ENCODE results near the gene C11orf87. TPM values are rescaled to one million over a fixed set of nuclear protein-coding genes. Genes with fewer than 3 reads are reported as not detected.

Gene C11orf87
- total and polyA plus RNA-seq, 2 of the 8 experiments (the other 6 are each of a cell fraction or from before 2014, with no cell fraction given) = 0.22 to 0.32 TPM

- Histone ChIP-seq H3K4me2 (ENCODE audit: insufficient read depth in 1 of 2, low read depth in 2 of 2, low read length in 2 of 2) (no peak overlapping the region), H3K4me1 (replicated peaks in 1 of 4; ENCODE audit: control insufficient read depth in 3 of 4, insufficient read depth in 4 of 4, low read length in 3 of 4) (peaks cover 1 to 12% (median 9%) of the 10 kb centered on the region in 4 experiments; a peak in 5 of 7 replicates), H3K36me3 (ENCODE audit: control insufficient read depth in 2 of 4, insufficient read depth in 4 of 4, low read length in 3 of 4) (no peaks in the 10 kb centered on the region), H3K18ac (ENCODE audit: extremely low read depth, low read length) (no peak overlapping the region), H2AK5ac (ENCODE audit: low read depth, low read length) (no peak overlapping the region), H2BK15ac (ENCODE audit: low read length) (no peak overlapping the region), H4K20me1 (replicated peaks in 1 of 2; ENCODE audit: control insufficient read depth in 1 of 2, insufficient read depth in 2 of 2, low read length in 2 of 2) (no peaks in the 10 kb centered on the region), H2BK5ac (ENCODE audit: low read depth, low read length) (no peak overlapping the region), H3K9ac (replicated peaks in 1 of 4; ENCODE audit: extremely low read depth in 1 of 4, low read depth in 3 of 4, low read length in 3 of 4) (no peak overlapping the region), H2BK120ac (replicated peaks; ENCODE audit: low read depth, low read length) (no peak overlapping the region), H3K56ac (replicated peaks; ENCODE audit: insufficient read length, low read depth, low read length) (no peak overlapping the region), H4K5ac (ENCODE audit: insufficient read length, low read depth, low read length) (no peak overlapping the region), H3K9me3 (ENCODE audit: insufficient read depth in 2 of 2, low read depth in 1 of 2, low read length in 1 of 2) (no peaks in the 10 kb centered on the region; a peak in 1 of 4 replicates), H2BK20ac (ENCODE audit: low read length) (no peak overlapping the region), H3K27ac (ENCODE audit: low read depth, low read length) (no peak overlapping the region), H2AFZ (ENCODE audit: low read length) (no peak overlapping the region), H3K79me2 (ENCODE audit: control insufficient read depth in 1 of 2, insufficient read depth in 2 of 2, low read length in 2 of 2) (no peaks in the 10 kb centered on the region), H3K27me3 (replicated peaks in 1 of 4; ENCODE audit: control insufficient read depth in 3 of 4, extremely low read depth in 1 of 4, insufficient read depth in 3 of 4, low read length in 3 of 4) (no peaks in the 10 kb centered on the region), H3K23me2 (ENCODE audit: low read depth, low read length) (no peaks in the 10 kb centered on the region), H3K4me3 (ENCODE audit: extremely low read depth in 1 of 4, insufficient read depth in 2 of 4, low read depth in 3 of 4, low read length in 4 of 4) (no peak overlapping the region), H4K91ac (replicated peaks; ENCODE audit: insufficient read length, low read length) (no peak overlapping the region), H2BK12ac (ENCODE audit: low read depth, low read length) (no peak overlapping the region), H3K79me1 (ENCODE audit: low read depth, low read length) (no peaks in the 10 kb centered on the region), H4K8ac (ENCODE audit: extremely low read depth, insufficient read depth, low read length) (no peak overlapping the region), H3K23ac (ENCODE audit: insufficient read length) (no peak overlapping the region), H3K14ac (ENCODE audit: insufficient read length) (no peak overlapping the region), H3K4ac (replicated peaks; ENCODE audit: insufficient read length, low read depth, low read length) (no peak overlapping the region)
- DNase-seq (ENCODE audit: low read depth in 1 of 2, low spot score in 2 of 2) (no peak), FAIRE-seq (no peak)
- ChIA-PET POLR2A (ENCODE audit: partially characterized antibody) (no interaction called here), CTCF (ENCODE audit: partially characterized antibody) (no interaction called here)
- TF ChIP-seq CBX8 (IDR thresholded peaks at IDR 0.05; ENCODE audit: borderline replicate concordance, low read depth, low read length) (no peak), CBX5 (IDR thresholded peaks at IDR 0.05; ENCODE audit: low read depth, low read length) (no peak), PHF8 (conservative IDR thresholded peaks at IDR 0.05; ENCODE audit: low read depth, low read length) (no peak), RNF2 (IDR thresholded peaks at IDR 0.05; ENCODE audit: borderline replicate concordance, low read depth, low read length, missing control alignments, poor library complexity, severe bottlenecking) (no peak), SP1 (IDR thresholded peaks at IDR 0.05; ENCODE audit: low read depth, low read length) (no peak), CHD1 (IDR thresholded peaks at IDR 0.05; ENCODE audit: low read depth, low read length) (no peak), CEBPB (IDR thresholded peaks at IDR 0.05; ENCODE audit: low read depth, low read length) (no peak), POU5F1 (IDR thresholded peaks at IDR 0.05; ENCODE audit: low read depth, low read length) (no peak), BRCA1 (IDR thresholded peaks at IDR 0.05; ENCODE audit: low read depth, low read length) (no peak)
- WGBS, 2 experiments (ENCODE audit: extremely low coverage in 1 of 2, insufficient coverage in 1 of 2, insufficient read length in 1 of 2, insufficient replicate concordance in 2 of 2, low coverage in 1 of 2, low lambda C conversion rate in 2 of 2, missing lambda C conversion rate in 1 of 2) = 82% methylated on average over 1 of the region's 1 CpG; no CpG with 5 or more reads in 1 of the 2 experiments
Measured at GRCh38 chr11:109384873-109385272, 37.1 kb upstream of the C11orf87 start.

Data from H1 (cell line).